GM19468 (cell line): ENCODE results near the gene KCTD13.

Experiments
- ATAC-seq: cut with Tn5 transposase; IDR thresholded peaks from one replicate; pipeline ENCODE4 v1.9.1; 2021; ENCODE audit warnings: mild to moderate bottlenecking, moderate library complexity, moderate number of reproducible peaks; ENCODE audit not compliant: unreplicated experiment; ENCODE audit errors: extremely low read depth

The KCTD13 gene

GRCh38 chr16:29857133-29857760 lies 68.8 kb downstream of the KCTD13 start:
- ATAC-seq, result no peak
